Hematopoietic multipotent progenitor cell treated with erythropoietin and hydrocortisone succinate and interleukin-3 and kit ligand, for 4 days (in vitro differentiated cells): Measurements from ENCODE around the gene TNFAIP1.
"Not testable (repeated sequence)": the region's sequence is repeated elsewhere in the genome, so short reads cannot be mapped to it uniquely, and the experiment has no call there.

Source experiments
- DNase-seq: peaks from one replicate; pipeline ENCODE4 v3.0.0-alpha.2; 2015

Gene TNFAIP1

GRCh38 chr17:28325211-28325610 lies 10.3 kb upstream of the TNFAIP1 start:
- DNase-seq, result no peak

- no peak for DNase-seq
These were observed 9.4 kb upstream of the TNFAIP1 start for GRCh38 chr17:28326114-28326513.

- no peak for DNase-seq
These were observed 8.4 kb upstream of the TNFAIP1 start for GRCh38 chr17:28327031-28327607.

- DNase-seq, result no peak
These were observed 7.9 kb upstream of the TNFAIP1 start for GRCh38 chr17:28327709-28328108.

- no peak for DNase-seq
These were observed 7.2 kb upstream of the TNFAIP1 start for GRCh38 chr17:28328325-28328724.

GRCh38 chr17:28330671-28331070 lies 4.9 kb upstream of the TNFAIP1 start:
- DNase-seq, result no peak

GRCh38 chr17:28331891-28332420 lies 3.6 kb upstream of the TNFAIP1 start:
- no peak for DNase-seq

- no peak for DNase-seq
These were observed 2.3 kb upstream of the TNFAIP1 start for GRCh38 chr17:28333083-28333746.

- no peak for DNase-seq
These were observed 1.4 kb upstream of the TNFAIP1 start for GRCh38 chr17:28334171-28334570.

GRCh38 chr17:28334666-28335200 lies 828 bp upstream of the TNFAIP1 start:
- DNase-seq, result peak; percentile 32

GRCh38 chr17:28335959-28336871 lies 654 bp downstream of the TNFAIP1 start:
- peak; percentile 50 for DNase-seq

GRCh38 chr17:28338056-28338768 lies 2.7 kb downstream of the TNFAIP1 start:
- DNase-seq, result no peak

- not testable (repeated sequence) for DNase-seq
These were observed 3.2 kb downstream of the TNFAIP1 start for GRCh38 chr17:28338769-28339212.

- DNase-seq, result no peak
These were observed 3.9 kb downstream of the TNFAIP1 start for GRCh38 chr17:28339431-28339830.

- DNase-seq, result no peak
These were observed 4.8 kb downstream of the TNFAIP1 start for GRCh38 chr17:28340374-28340773.

- no peak for DNase-seq
These were observed 6.0 kb downstream of the TNFAIP1 start for GRCh38 chr17:28341516-28341915.

GRCh38 chr17:28342313-28342712 lies 6.8 kb downstream of the TNFAIP1 start:
- no peak for DNase-seq

- DNase-seq, result no peak
These were observed 8.0 kb downstream of the TNFAIP1 start for GRCh38 chr17:28343491-28343932.

GRCh38 chr17:28344011-28344410 lies 8.4 kb downstream of the TNFAIP1 start:
- no peak for DNase-seq

- DNase-seq, result no peak
These were observed 8.9 kb downstream of the TNFAIP1 start for GRCh38 chr17:28344435-28344901.

GRCh38 chr17:28345419-28346198 lies 10.0 kb downstream of the TNFAIP1 start:
- no peak for DNase-seq
